Choroid plexus epithelial cell (primary cell): ENCODE data around the gene C8A.

Source experiments
- DNase-seq: peaks from one replicate; pipeline ENCODE4 v3.0.0-alpha.2; 2010; ENCODE audit warnings: low read depth
- H3K4me3 ChIP-seq: 2 replicates; pipeline ENCODE4 v1.5.1; 2011; ENCODE audit warnings: low read depth, mild to moderate bottlenecking, control low read depth, low read length, moderate library complexity
- TF ChIP-seq, protein P1 (sequence below): conservative IDR thresholded peaks from 2 replicates; pipeline ENCODE4 v1.5.1; 2011; ENCODE audit warnings: low read depth, mild to moderate bottlenecking, control low read depth, inconsistent platforms, low read length, moderate library complexity

Gene C8A

DNA sequence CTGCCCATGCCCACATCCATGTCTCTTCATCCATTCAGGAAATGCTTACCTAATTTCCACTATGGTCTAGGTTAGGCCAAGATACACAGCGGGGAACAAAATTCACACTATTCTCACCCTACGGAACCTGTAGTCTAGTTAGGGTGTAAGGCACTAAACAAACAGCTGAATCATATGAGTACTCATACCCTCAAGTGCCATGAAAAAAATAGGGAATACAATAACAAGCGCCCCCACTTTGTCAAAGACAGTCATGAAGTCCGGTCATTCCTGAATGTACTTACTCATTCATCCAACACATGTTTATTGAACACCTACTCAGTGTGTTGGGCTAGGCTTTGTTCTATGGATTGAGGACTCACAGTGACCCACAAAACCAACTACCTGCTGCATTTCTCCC lies 29.2 kb upstream of the C8A start:
- DNase-seq: no peak
- no peak overlapping the region for H3K4me3 ChIP-seq
- TF ChIP-seq, protein P1, sequence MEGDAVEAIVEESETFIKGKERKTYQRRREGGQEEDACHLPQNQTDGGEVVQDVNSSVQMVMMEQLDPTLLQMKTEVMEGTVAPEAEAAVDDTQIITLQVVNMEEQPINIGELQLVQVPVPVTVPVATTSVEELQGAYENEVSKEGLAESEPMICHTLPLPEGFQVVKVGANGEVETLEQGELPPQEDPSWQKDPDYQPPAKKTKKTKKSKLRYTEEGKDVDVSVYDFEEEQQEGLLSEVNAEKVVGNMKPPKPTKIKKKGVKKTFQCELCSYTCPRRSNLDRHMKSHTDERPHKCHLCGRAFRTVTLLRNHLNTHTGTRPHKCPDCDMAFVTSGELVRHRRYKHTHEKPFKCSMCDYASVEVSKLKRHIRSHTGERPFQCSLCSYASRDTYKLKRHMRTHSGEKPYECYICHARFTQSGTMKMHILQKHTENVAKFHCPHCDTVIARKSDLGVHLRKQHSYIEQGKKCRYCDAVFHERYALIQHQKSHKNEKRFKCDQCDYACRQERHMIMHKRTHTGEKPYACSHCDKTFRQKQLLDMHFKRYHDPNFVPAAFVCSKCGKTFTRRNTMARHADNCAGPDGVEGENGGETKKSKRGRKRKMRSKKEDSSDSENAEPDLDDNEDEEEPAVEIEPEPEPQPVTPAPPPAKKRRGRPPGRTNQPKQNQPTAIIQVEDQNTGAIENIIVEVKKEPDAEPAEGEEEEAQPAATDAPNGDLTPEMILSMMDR: no peak

DNA sequence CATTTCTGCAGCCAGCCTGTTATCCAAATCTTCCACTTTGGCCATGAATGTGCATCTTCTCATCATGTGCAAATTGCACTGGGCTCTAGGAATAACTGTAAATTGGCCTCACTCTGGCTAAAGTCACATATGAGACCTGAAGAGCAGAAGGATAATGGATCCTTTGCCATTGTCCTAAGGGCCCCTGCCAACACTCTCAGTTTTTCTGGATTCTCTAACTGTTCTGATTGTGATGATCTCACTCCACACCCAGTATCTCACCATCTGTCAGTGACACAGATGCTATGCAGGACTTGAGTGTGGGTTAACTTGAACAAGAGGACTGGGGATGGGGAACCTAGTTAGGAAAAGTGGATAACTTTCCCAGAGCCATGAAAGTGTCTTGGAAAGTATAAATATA lies 26.9 kb upstream of the C8A start:
- no peak overlapping the region for H3K4me3 ChIP-seq
- no peak for DNase-seq
- TF ChIP-seq, protein P1: no peak

DNA sequence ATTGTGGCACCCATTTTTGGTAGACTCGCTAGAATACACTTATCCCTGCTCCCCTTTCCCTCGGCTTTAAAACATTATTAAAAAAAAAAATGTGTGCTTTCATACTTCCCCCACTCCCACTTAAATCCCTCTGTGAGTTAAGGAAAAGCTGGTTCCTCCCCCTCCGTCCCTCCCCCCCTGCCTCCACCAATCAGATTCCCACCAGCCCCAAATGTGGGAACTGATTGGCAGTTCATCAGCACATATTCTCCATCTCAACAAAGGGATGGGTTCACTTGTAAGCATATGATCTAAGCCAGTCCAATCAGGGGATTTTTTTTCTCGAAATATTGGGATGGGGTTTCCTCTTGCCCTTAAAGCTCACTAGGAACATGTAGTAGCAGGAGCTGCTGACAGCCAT lies 24.5 kb upstream of the C8A start:
- no peak for DNase-seq
- TF ChIP-seq, protein P1: no peak
- no peak overlapping the region for H3K4me3 ChIP-seq

DNA sequence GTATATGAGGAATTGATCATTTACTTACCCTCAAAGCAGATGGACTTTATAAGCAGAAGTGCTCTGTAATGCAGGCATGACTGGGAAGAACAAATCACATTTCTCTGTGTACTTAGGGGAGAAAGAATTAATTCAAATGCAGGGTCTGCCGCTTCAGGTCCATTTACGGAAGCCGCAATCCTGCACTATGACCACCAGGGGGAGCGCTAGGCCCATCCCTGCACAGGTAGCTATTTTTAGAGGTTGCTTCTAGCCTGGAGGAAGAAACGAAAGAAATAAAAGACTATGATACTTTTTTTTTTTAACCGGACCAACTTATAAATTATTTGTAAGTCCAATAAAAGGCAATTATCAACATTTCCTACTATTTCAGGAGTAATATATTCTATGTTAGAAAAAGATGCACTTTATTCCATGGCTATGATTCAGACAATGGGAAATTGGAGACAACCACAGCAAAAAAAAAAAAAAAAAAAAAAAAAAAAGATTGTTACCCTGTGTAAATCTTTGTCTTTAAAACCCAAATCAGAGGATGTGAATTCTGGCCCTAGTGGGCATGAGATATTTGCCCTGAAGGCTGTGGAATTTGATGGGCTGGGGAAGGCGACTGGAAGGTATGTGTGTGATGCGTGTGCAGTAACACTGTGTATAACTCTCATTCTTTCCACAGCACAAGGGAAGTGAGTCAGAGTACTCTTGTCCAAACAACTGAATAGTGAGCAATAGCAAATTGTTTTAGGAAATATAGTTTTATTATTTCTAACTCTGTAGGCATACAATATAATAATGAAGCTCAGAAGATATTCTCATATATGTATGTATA lies 22.5 kb upstream of the C8A start:
- TF ChIP-seq, protein P1: peak; percentile 100
- DNase-seq: peak; percentile 96

DNA sequence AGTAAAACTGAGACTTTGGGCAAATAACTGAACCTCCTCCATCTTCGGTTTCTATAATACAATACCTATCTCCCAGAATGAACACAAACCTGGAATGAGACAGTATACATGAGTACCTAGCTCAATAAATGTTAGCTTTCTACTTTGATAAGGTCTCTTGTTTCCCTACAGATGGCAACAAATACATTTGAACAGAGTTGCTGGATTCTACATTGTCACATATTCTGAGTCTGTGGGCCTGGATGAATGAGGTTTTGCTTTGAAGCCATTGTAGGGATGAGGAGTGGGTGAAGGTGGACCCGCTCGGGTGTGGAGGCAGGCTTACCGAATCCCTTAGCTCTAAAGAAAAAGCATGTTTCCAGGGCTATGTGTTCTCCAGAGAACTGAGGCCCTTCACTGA lies 21.5 kb upstream of the C8A start:
- TF ChIP-seq, protein P1: no peak
- no peak for DNase-seq
- no peak overlapping the region for H3K4me3 ChIP-seq

More for the DNA sequence above, 22.5 kb upstream of the C8A start:
- H3K4me3 ChIP-seq: no peak overlapping the region

DNA sequence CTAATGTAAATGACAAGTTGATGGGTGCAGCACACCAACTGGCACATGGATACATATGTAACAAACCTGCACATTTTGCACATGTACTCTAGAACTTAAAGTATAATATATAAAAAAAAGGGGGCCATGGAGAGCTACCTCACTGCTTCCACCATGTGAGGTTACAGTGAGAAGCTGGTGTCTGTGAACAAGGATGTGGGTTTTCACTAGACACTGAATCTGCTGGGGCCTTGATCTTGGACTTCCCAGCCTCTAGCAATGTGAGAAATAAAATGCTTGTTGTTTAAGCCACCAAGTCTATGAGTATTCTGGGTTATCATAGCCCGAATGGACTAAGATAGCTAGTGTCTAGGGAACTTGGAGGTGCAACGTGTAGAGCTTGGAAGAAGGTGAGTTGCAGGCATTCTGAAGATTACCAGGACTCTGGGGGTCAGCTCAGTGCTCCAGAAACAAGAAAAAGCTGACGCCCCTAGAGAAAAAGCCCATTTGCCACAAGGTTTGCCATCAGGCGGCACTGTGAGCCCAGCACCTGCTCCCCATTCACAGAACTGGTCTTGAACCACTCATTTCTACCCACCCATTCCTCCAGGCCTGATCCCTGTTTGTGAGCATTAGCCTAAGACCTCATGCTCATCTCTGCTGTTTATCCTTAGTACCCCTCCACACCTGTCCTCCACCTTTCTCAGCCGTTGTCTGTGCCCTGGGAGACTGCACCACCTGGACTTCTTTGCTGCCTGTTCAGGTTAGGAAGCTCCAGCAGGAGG lies 20.3 kb upstream of the C8A start:
- TF ChIP-seq, protein P1: no peak
- H3K4me3 ChIP-seq: no peak overlapping the region
- no peak for DNase-seq
